Measurements from ENCODE around the gene CCND1. TPM values are rescaled to one million over a fixed set of nuclear protein-coding genes. Genes with fewer than 3 reads are reported as not detected.

The CCND1 gene
- total RNA-seq, 6 experiments from 2014 or later = 1,259 to 2,084 (median 1,434) TPM

- Mint-ChIP-seq H3K36me3 (ENCODE audit: low read depth) (peaks cover 50% of the 10 kb centered on the region), H3K27ac (peak overlapping the region; percentile 94), H3K27me3 (ENCODE audit: insufficient read depth) (peaks cover 85% of the 10 kb centered on the region), H3K4me3 (peak overlapping the region; percentile 24; the same call in 1 of the 2 replicates), H3K4me1 (ENCODE audit: low read depth) (peaks cover 66% of the 10 kb centered on the region), H3K9me3 (peaks cover 18% of the 10 kb centered on the region)
- no peak for TF ChIP-seq CTCF (IDR thresholded peaks at IDR 0.05)
- DNase-seq = no peak
These were observed 9.3 kb downstream of the CCND1 start for GRCh38 chr11:69650081-69650831.

- Mint-ChIP-seq H3K9me3 (peaks cover 21% of the 10 kb centered on the region), H3K27me3 (ENCODE audit: insufficient read depth) (peaks cover 85% of the 10 kb centered on the region), H3K4me3 (peak overlapping the region; percentile 42; the same call in 1 of the 2 replicates), H3K4me1 (ENCODE audit: low read depth) (peaks cover 60% of the 10 kb centered on the region), H3K27ac (peak overlapping the region; percentile 94), H3K36me3 (ENCODE audit: low read depth) (peaks cover 44% of the 10 kb centered on the region)
- no peak for TF ChIP-seq CTCF (IDR thresholded peaks at IDR 0.05)
- no peak for DNase-seq
These were observed 9.9 kb downstream of the CCND1 start for GRCh38 chr11:69650832-69651344.

GRCh38 chr11:69651834-69652620, 11.1 kb downstream of the CCND1 start:
- TF ChIP-seq CTCF (IDR thresholded peaks at IDR 0.05) = no peak
- H3K4me1 Mint-ChIP-seq (ENCODE audit: low read depth) = peaks cover 53% of the 10 kb centered on the region
- peaks cover 40% of the 10 kb centered on the region for H3K36me3 Mint-ChIP-seq (ENCODE audit: low read depth)
- H3K4me3 Mint-ChIP-seq = peak overlapping the region; percentile 33
- peak overlapping the region; percentile 69 for H3K27ac Mint-ChIP-seq
- DNase-seq = no peak
- H3K9me3 Mint-ChIP-seq = peaks cover 29% of the 10 kb centered on the region
- peaks cover 86% of the 10 kb centered on the region for H3K27me3 Mint-ChIP-seq (ENCODE audit: insufficient read depth)

GRCh38 chr11:69652999-69653398, 12.0 kb downstream of the CCND1 start:
- DNase-seq = no peak
- Mint-ChIP-seq H3K27ac (peak overlapping the region; percentile 69), H3K9me3 (peaks cover 33% of the 10 kb centered on the region), H3K27me3 (ENCODE audit: insufficient read depth) (peaks cover 86% of the 10 kb centered on the region), H3K4me3 (peak overlapping the region; percentile 0; the same call in 1 of the 2 replicates), H3K4me1 (ENCODE audit: low read depth) (peaks cover 43% of the 10 kb centered on the region), H3K36me3 (ENCODE audit: low read depth) (peaks cover 31% of the 10 kb centered on the region)
- no peak for TF ChIP-seq CTCF (IDR thresholded peaks at IDR 0.05)

GRCh38 chr11:69653406-69653960, 12.5 kb downstream of the CCND1 start:
- Mint-ChIP-seq H3K36me3 (ENCODE audit: low read depth) (peaks cover 31% of the 10 kb centered on the region), H3K27ac (peak overlapping the region; percentile 69), H3K9me3 (peaks cover 33% of the 10 kb centered on the region), H3K4me1 (ENCODE audit: low read depth) (peaks cover 38% of the 10 kb centered on the region), H3K27me3 (ENCODE audit: insufficient read depth) (peaks cover 85% of the 10 kb centered on the region), H3K4me3 (peak overlapping the region; percentile 0; the same call in 1 of the 2 replicates)
- TF ChIP-seq CTCF (IDR thresholded peaks at IDR 0.05) = no peak
- DNase-seq = no peak
